Right lung (tissue), 5 donors: ENCODE results near the gene SLC2A4RG. TPM values are rescaled to one million over a fixed set of nuclear protein-coding genes. Genes with fewer than 3 reads are reported as not detected.

ENCODE experiments used
- polyA plus RNA-seq, 5 donors: library from polyadenylated mRNA; unstranded; fragments of 120-200 nt; gene quantifications; one replicate each; pipeline versions ENCODE4 v1.2.1 to v1.2.3, GENCODE V29; 2013; ENCODE audit warnings: inconsistent platforms in 1 of 5, low replicate concordance in 1 of 5; ENCODE audit not compliant: insufficient read length in 5 of 5, insufficient read depth in 1 of 5

Gene SLC2A4RG
- polyA plus RNA-seq, 5 donors, result 52.4 to 206 (median 102) TPM

Other genes starting within 250 kb of the SLC2A4RG start
- 10 to 100 TPM in 1 of 5 donors, under 1 TPM in 4; 0.36 to 38.6 (median 0.61) TPM for gene EEF1A2, start 240.7 kb upstream of the SLC2A4RG start, polyA plus RNA-seq
- gene PPDPF, start 219.0 kb upstream of the SLC2A4RG start, polyA plus RNA-seq, result 100 to 1,000 TPM; 140 to 601 (median 282) TPM
- gene PTK6, start 202.4 kb upstream of the SLC2A4RG start, polyA plus RNA-seq, result under 1 TPM; 0.43 to 0.82 (median 0.55) TPM
- under 1 TPM; 0.12 to 0.27 (median 0.15) TPM for gene SRMS, start 192.0 kb upstream of the SLC2A4RG start, polyA plus RNA-seq
- gene FNDC11, start 185.6 kb upstream of the SLC2A4RG start, polyA plus RNA-seq, result under 1 TPM; 0.66 to 0.91 (median 0.71) TPM
- gene HELZ2, start 165.5 kb upstream of the SLC2A4RG start, polyA plus RNA-seq, result 10 to 100 TPM; 12.2 to 20.9 (median 14.4) TPM
- gene GMEB2, start 112.7 kb upstream of the SLC2A4RG start, polyA plus RNA-seq, result 10 to 100 TPM in 2 of 5 donors, 1 to 10 TPM in 3; 7.7 to 13.5 (median 9.9) TPM
- gene STMN3, start 86.4 kb upstream of the SLC2A4RG start, polyA plus RNA-seq, result 10 to 100 TPM; 25.4 to 56.9 (median 37.5) TPM
- 10 to 100 TPM; 18.9 to 23.2 (median 20.2) TPM for gene RTEL1, start 81.5 kb upstream of the SLC2A4RG start, polyA plus RNA-seq
- 1 to 10 TPM in 4 of 5 donors, under 1 TPM in 1; 0.98 to 3.3 (median 2.0) TPM for gene TNFRSF6B, start 43.1 kb upstream of the SLC2A4RG start, polyA plus RNA-seq
- gene ARFRP1, start 31.8 kb upstream of the SLC2A4RG start, polyA plus RNA-seq, result 10 to 100 TPM; 26.6 to 40.2 (median 34.3) TPM
- 10 to 100 TPM; 13.1 to 27.1 (median 16.8) TPM for gene ZGPAT, start 31.7 kb upstream of the SLC2A4RG start, polyA plus RNA-seq
- 1 to 10 TPM; 2.9 to 8.6 (median 5.6) TPM for gene LIME1, start 3.1 kb upstream of the SLC2A4RG start, polyA plus RNA-seq
- 10 to 100 TPM in 3 of 5 donors, 1 to 10 TPM in 2; 8.0 to 15.7 (median 10.3) TPM for gene ZBTB46, start 91.5 kb downstream of the SLC2A4RG start, polyA plus RNA-seq
- gene ABHD16B, start 121.7 kb downstream of the SLC2A4RG start, polyA plus RNA-seq, result not detected
- 10 to 100 TPM; 81.9 to 93.7 (median 86.7) TPM for gene TPD52L2, start 125.5 kb downstream of the SLC2A4RG start, polyA plus RNA-seq
- 10 to 100 TPM; 16.2 to 32.5 (median 22.3) TPM for gene DNAJC5, start 155.3 kb downstream of the SLC2A4RG start, polyA plus RNA-seq
- 10 to 100 TPM; 41.7 to 65.3 (median 56.1) TPM for gene UCKL1, start 216.6 kb downstream of the SLC2A4RG start, polyA plus RNA-seq
- gene ZNF512B, start 230.2 kb downstream of the SLC2A4RG start, polyA plus RNA-seq, result 10 to 100 TPM; 19.5 to 36.5 (median 26.2) TPM
- 10 to 100 TPM in 1 of 5 donors, 1 to 10 TPM in 4; 5.9 to 11.0 (median 8.7) TPM for gene SAMD10, start 239.9 kb downstream of the SLC2A4RG start, polyA plus RNA-seq
- 10 to 100 TPM; 64.3 to 87.1 (median 75.6) TPM for gene PRPF6, start 241.4 kb downstream of the SLC2A4RG start, polyA plus RNA-seq